GM18511 (cell line): ENCODE measurements around the gene WDR3.
"Not testable (repeated sequence)": the region's sequence is repeated elsewhere in the genome, so short reads cannot be mapped to it uniquely, and the experiment has no call there.

Experiments
- ATAC-seq: cut with Tn5 transposase; IDR thresholded peaks from one replicate; pipeline ENCODE4 v1.9.1; 2021; ENCODE audit warnings: mild to moderate bottlenecking, moderate library complexity; ENCODE audit not compliant: unreplicated experiment

WDR3 gene

DNA sequence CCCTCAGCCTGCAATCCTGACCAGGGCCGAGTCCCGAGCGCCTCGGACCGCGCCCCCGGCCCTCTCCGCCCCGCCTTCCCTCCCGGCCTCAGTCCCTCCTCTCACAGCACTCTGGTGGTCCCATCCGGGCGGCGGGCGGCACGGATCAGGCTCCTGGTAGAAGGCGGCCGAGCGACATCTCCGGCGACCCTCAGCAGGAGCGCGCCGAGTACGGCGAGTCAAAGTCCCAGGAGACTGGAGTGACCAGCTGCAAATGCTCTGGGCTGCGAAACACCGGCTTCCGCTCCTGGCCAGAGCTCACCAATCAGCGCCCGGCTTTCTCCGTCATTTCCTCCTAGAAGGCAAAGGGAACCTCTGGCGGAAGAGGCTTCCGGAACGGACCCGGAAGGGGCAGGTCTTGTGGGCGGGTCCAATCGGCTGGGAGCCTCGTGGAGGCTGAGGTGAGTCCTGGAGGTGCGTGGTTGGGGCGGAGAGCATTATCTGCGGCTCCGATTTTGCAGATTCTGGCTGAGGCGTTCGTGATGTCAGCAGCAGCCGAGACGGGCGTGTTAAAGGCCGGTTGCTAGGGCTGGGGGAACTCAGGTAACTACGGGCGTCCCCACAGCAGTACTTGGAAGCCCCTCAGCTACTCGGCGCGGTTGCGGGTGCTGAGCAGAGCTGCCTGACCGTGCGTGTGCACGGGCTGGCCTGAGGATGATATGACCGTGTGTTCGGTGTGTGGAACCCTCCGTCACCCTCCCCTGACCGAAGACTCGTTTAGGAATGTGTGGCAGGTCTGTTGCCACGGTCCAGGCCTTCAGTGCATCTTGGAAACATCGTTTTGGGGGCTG, at the start of gene WDR3, which contains the start of gene GDAP2:
Gene WDR3, plus strand, starts transcription at position 397 of the 830 bp plus-strand sequence. CDS start 3,581 bp downstream, outside the sequence.
Gene GDAP2, minus strand, starts transcription at position 279 of the 830 bp plus-strand sequence. CDS start 9,264 bp downstream, outside the sequence.
- peak; percentile 91 for ATAC-seq

DNA sequence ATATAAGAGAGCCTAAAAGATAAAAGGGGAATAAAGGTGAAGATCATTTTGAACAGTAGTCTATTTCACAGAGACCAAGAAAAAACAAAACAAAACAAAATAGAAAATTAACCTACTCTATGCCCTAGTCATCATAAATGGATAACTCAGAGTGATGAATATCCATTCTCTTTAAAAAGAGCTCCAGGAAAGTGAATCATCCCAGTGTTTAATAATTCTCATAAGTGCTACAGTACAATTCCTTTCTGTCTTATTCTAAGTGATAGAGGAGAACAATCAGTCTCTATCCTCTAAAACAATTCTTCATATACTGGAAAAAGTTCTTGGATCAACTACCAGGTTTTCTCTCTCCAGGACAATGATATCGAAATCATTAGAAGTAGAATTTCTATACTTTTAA, 45.9 kb upstream of the WDR3 start:
- ATAC-seq, result no peak

DNA sequence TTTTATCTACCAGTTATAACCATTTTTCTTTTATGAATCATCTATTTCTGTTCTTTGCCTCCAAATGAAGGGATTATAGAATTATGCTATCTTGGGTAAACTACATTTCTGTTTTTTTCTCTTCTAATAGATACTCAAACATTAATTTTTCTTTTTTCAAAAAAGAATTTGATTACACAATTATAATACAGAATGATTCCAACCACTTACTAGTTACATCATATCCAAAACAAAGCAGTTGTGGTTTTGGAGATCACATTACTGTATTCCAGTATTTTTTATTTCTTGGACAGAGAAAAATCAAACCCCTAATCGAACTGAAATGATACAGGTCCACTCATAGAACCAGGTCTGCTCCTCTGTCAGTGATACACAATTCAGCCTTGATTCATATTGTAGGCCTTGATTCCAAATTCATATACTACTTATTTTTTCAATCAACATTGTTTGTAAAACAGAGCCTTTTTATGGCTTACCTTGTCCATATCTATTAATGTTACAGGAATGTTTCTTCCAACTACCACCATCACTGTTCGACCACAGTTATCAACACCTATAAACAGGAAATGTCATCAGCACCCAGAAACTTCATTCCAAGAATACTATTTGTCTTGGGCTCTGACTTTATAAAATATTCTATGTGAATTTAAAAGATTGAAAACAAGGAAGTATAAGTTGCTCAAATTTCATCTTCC, 43.3 kb upstream of the WDR3 start:
- ATAC-seq, result no peak

DNA sequence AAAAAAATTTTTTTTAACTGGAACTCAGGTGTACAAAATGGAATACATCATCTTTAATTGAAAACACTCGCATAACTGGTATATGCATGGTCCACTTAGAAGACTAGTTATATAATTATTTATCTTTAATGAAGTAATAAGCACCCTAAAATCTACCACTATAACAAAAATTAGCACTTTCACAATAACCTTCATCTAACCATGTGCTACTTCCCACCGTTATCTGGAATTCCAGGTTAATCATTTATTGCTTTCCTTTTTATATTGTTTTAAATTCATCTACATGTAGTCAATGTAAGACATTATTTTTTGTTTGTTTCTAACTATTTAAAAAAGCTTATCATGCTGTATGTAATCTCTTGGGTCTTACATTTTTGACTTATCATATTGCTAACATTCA, 39.1 kb upstream of the WDR3 start:
- no peak for ATAC-seq

DNA sequence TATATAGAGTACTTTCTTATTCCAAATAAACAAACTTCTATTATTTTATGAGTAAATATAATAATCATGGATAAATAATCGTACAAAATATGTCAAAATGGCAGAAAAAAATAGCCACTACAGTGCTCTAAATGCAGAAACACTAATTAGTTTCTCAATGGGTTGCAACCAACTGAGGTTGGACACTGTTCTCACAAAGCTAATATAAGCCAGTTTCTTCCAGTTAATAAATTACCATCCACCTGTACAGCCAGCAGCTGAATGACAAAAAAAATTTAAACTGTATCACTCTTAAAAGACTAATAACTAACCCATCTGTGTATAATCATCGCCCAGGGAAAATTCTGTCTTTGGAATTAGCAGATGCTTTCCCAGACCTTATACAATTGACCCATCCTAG, 37.0 kb upstream of the WDR3 start:
- no peak for ATAC-seq

GRCh38 chr1:117894078-117894477, 35.5 kb upstream of the WDR3 start:
- no peak for ATAC-seq

DNA sequence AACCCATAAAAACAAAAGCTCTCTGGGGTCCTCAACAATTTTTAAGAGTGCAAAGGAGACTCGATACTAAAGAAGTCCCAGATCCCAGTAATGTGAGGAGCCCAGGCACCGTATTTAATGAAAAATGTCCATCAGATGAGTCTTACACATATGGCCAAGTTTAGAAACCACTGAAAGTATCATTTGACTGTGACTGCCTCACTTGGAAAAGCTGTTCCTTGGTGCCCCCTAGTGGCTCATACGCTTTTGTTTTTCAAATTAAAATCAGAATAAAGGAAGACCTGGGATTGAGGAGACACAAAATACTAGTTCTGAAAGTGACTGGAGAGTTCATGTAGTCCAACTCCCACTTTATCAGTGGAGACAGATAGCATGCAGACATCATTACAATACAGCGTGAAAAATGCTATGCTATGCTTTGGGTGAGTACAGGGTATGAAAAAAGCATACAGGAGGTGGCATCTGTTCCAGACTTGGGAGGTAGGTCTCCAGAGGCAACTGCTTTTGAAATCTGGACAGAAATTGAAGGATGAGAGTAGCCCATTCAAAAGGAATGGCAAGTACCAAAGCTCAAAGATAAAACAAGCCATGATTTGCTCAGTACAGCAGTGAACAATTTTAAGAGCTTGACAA, 33.9 kb upstream of the WDR3 start:
- peak; percentile 91 for ATAC-seq

DNA sequence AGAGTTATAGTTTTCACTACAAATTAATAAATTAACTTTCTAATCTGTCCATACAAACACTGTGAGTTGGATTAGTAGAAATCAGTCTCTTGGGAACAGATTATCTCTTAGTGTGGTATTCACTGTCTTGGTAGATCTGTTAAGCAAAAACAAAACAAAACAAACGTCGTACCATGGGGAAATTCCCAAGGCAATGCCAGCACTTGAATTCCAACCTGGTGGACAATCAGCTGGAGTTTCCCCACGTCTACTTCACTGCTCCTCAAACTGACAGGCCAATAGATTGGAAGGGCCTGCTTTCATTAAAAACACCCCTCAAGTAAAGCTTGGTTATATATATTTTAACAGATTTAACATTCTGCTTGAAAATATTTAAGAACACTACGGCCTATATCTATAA, 32.0 kb upstream of the WDR3 start:
- no peak for ATAC-seq

DNA sequence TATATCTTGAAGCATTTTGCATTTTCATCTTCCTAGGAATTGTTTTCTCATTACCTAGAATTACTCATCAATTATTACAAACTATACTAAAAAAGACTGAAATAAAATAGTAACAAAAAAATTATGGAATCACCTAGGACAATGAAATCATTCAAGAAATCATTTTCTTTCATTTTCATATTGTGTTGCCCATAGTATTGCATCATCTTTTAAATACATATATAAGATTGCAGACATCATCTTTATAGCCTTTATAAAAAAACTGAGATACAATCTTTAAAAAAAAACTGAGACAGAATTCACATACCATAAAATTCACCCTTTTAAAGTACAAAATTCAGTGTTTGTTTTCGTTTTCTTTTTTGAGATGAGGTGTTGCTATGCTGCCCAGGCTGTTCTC, 29.7 kb upstream of the WDR3 start:
- ATAC-seq, result no peak

- no peak for ATAC-seq
Observed at GRCh38 chr1:117902944-117903343, 26.6 kb upstream of the WDR3 start.

DNA sequence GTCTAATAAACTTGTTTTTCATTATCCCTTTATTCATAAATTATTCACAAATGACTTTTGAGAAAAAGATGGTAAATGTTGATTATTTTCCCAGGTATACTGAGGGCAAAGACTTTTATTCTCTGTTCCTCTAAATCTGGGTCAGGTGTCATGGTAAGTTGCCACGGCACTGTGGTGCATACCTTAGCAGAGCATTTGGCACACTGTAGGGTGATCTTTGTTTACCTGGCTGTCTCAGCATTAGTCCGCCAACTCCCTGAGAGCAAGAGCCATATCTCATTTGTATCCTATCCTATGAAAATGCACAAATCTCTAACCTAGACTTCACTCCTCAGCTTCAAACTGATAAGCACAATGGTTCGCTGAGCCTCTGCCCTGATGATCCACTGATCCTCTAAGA, 25.1 kb upstream of the WDR3 start:
- ATAC-seq, result no peak

DNA sequence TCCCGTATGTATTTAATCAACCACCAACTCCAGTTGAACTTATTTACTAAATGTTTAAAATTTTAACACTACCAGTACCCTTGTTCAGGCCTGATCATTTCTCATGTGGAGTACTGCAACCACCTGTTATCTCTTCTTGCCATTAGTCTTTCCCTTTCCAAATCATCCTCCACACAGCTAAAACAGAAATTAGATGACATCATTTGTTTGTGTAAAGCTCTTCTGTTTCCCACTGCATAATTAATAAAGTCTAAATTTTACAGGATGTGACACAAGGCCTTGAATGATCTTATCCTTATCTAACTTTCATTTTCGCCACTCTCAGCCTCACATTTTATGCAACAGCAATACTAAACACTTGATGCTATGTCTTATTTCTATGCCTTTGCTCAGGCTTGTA, 24.5 kb upstream of the WDR3 start:
- ATAC-seq, result no peak

- ATAC-seq, result no peak
Observed at GRCh38 chr1:117911051-117911450, 18.5 kb upstream of the WDR3 start.

DNA sequence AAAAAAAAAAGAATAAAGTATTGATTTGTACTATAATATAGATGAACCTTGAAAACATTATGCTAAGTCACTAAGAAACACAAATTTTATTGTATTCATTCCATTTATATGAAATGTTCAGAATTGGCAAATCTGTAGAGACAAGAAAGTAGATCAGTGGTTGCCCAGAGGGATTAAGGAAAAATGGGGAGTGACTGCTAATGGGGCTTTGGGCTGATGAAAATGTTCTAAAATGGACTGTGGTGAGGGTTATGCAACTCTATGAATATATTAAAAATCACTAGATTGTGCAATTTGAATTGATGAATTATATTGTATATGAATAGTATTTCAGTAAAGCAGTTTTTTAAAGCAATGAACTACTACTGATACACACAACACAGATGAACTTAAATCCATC, 10.2 kb upstream of the WDR3 start:
- ATAC-seq, result no peak

DNA sequence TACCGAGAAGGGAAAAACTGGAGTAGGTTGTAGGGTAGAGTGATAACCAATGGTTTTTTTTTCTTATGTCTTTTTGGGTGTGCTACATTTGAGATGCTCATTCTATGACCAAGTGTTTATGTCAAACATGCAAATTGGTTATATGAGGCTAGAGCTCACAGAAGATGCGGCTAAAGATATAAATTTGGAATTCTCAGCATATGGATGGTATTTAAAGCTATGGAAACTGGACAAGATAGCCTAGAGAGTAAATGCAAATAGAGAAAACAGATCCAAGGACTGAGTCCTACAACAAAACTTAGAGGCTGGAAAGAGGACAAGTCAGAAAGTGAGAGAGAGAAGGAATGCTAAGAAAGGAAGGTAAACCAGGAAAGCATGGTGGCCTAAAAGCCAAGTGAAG, 7.5 kb upstream of the WDR3 start:
- no peak for ATAC-seq

DNA sequence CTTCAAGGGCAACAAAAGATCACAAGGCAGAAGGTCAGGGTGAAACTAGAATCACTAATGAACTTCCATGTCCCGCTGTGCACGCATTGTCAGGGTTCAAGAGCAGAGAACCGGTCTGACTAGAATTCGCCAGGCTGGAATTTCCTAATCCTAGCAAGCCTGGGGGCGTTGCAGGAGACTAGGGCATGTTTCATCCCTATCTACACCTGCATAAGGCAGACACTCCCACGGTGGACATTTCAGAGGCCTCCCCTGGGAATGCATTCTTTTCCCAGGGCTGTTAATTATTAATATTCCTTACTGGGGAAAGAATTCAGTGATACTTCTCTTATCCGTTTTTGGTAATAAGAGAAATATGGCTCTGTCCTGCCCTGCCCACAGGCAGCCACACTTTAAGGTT, 6.8 kb upstream of the WDR3 start:
- ATAC-seq, result not testable (repeated sequence)

GRCh38 chr1:117925981-117926380, 3.6 kb upstream of the WDR3 start:
- no peak for ATAC-seq

DNA sequence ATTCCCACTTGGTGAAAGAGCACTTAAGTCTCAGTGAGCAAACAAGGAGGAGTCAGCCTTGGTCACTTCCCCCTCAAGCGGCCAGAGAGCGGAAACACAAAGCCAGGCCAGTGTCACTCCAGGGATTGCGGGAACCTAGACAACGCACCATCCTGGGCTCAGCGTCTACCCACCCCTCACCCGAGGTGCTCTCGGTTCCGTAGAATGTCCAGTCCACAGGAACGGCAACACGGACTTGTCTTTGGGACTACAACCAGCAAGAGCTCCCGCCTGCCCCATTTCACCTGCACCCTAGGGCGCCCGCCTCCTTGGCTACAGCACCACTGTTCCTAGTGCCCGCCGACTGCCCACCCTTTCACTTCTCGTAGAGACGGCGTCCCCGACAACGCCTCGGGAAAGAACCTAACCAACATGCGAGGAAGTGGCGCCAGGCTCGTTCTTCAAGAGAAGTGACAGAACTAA, 627 bp upstream of the WDR3 start:
- ATAC-seq, result peak; percentile 50

- ATAC-seq, result peak; percentile 3
Observed at GRCh38 chr1:117930173-117930447, 571 bp downstream of the WDR3 start.

- ATAC-seq, result no peak
Observed at GRCh38 chr1:117930484-117930883, 945 bp downstream of the WDR3 start.

DNA sequence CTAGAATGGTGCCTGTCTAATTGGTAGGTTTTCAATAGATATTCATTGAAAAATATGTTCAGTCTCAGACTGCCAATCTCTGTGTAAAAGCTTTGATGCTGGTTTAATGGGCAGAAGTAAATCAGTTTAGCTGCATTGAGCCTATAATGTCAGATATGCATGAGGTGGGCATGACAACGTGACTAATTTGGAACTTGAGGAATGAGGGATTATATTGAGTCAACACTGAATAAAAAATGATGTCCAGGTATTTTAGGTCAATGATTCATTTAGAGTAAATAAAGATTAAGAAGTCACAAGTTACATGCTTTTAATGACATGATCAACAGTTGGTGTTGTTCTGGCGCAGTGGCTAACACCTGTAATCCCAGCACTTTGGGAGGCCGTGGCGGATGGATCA, 3.0 kb downstream of the WDR3 start:
- ATAC-seq, result no peak

- ATAC-seq, result no peak
Observed at GRCh38 chr1:117933769-117934168, 4.2 kb downstream of the WDR3 start.
